Fibroblast of gingiva (primary cell): ENCODE measurements around the gene DPF3.

Experiments used
- DNase-seq: peaks from one replicate; pipeline ENCODE4 v3.0.0-alpha.2; 2011; ENCODE audit warnings: low read depth

The DPF3 gene

GRCh38 chr14:72600551-72601330, 293.2 kb downstream of the DPF3 start:
- no peak for DNase-seq

DNA sequence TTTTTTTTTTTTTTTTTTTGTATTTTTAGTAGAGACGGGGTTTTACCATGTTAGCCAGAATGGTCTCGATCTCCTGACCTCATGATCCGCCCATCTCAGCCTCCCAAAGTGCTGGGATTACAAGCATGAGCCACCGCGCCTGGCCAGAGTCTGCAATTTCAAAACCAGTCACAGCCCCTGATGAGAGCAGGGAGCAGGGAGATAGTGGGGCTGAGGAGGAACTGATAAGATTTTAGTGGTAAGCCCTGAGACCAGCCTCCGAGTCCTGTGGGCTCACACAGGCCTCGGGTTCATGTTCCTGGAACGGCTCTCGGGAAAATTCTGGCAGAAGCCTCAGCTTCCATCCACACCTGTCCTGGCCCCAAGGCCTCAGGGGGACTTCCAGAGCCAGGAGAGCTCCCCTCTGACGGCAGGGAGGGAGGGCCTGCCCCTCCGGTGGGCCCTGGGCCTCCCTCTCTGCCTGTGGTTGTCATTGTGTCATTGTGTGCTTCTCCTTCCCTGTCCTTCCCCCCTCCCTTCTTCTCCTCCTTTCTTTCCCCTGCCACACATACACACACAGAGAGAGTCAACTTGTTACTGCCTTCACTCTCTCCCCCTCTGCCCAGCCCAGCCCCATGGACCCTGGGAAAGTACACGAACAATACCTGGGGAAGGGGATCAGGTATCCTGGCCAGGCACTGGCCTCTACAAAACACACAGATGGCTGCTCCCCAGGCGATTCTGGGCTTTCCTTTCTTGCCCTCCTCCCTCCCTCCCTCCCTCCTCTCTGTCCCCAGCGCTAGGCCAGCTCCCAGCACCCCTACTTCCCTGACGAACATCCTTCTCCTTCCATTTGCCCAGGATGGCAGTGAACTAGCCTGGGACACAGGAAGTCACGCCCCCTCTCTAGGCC, 294.1 kb downstream of the DPF3 start:
- no peak for DNase-seq

DNA sequence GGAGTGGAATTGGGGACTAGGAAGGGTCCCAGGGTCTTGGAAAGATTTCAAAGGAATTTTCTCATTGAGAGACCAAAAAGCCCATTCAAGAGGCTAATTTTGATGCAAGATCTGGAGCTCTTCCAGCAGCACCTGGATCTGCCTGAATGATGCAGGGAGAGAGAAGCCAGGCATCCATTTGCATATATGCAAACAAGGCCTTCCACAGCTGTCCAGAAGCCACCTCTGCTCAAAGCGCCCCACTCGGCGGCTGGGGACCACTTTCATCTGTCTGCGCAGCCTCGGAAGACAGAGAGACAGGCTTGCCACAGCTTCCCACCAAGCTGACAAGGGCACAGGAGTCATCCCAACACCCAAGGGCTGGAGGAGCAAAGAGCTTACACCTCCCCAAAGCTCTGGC, 295.6 kb downstream of the DPF3 start:
- no peak for DNase-seq

GRCh38 chr14:72597252-72598233, 296.4 kb downstream of the DPF3 start:
- DNase-seq, result no peak

DNA sequence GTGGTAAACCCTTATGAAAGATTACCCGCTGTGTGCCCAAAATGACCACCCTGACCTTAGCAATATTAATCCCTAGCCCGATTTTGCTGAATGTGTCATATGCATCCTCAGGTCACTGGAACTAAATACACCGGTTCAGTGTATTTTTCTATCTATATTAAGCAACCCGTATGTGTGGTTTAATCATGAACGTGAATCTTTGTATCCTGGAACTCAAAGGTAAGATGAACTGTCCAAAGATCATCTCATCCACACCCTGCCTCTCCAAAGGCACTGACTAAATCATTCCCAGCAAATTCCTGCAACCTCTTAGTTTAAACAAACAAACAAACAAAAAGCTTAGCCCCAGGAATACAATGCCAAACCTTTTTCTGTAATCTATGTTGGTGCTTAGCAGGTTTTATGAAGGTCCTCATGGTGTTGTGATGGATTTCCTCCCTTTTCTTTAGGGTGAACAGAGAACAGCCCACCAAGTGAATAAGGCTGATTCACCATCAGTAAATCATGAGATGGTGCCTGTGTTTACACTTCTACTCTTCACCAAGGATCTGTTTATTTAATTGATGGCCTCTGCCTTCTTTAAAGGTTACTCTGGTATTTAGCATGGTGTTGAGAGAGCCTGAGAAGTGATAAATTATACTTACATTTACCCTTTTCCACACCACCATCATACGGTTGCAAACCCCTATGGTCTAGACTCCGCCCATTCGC, 298.6 kb downstream of the DPF3 start:
- no peak for DNase-seq

GRCh38 chr14:72594099-72594901, 299.6 kb downstream of the DPF3 start:
- no peak for DNase-seq

GRCh38 chr14:72591391-72591790, 302.5 kb downstream of the DPF3 start:
- DNase-seq, result no peak

DNA sequence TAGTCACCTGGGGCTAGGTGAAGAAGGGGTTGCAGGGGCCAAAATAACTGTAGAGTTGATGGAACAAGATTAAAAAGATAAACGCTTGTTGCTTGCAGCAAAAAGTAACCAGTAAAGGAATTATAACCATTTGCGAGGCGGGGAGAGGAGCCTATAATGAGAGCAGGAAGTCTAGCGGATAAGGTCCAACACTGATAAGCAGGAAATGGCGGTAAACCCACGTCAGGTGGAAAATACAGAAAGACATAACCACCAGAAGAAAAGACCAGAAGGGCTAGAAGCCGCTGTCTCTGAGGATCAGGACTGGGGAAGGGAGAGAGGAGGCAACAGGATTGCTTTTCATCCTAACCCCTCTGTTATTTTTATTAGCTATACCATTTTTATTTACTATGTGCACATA, 303.3 kb downstream of the DPF3 start:
- DNase-seq, result no peak

GRCh38 chr14:72589652-72590051, 304.2 kb downstream of the DPF3 start:
- DNase-seq, result no peak

- no peak for DNase-seq
Measured at GRCh38 chr14:72588521-72588920, 305.4 kb downstream of the DPF3 start.

GRCh38 chr14:72583316-72584272, 310.3 kb downstream of the DPF3 start:
- DNase-seq, result no peak

GRCh38 chr14:72582582-72582981, 311.3 kb downstream of the DPF3 start:
- DNase-seq, result no peak

DNA sequence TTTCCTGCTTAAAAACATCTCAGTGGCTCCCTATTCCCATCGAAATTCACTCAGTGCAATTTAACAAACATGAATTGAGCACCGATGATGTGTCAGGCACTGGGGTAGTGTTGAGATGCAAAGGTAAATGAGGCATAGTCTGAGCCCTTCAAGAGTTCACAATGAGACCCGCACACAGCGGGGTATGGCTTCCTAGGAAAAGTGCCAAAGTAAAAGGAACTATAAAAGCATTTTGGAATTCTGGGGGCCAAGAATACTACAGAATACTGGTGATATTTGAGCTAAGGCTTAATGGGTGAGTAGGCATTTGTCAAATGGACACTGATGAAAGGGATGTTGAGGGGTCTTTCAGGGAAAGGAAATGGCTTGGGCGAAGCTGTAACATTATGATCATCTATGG, 315.4 kb downstream of the DPF3 start:
- no peak for DNase-seq

GRCh38 chr14:72577521-72577920, 316.4 kb downstream of the DPF3 start:
- no peak for DNase-seq

DNA sequence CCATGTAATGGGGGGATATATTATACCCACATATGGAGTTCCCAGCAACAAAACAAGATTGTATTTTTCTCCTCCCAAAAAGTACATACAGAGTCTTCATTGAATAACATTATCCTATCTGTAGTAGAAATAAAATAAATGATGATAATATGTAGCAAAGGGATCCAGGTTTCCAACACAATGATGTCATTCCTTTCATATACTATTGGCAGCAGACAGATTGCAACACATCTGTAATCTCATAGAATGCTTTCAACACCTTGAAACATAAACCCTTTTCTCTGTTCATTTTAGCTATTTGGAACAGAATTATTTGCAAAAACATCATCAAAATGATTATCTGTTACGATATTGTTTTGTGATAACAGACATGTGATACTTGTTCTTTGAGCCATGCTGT, 317.6 kb downstream of the DPF3 start:
- DNase-seq, result no peak

GRCh38 chr14:72574715-72575114, 319.2 kb downstream of the DPF3 start:
- no peak for DNase-seq

- DNase-seq, result no peak
Measured at GRCh38 chr14:72573725-72574417, 320.0 kb downstream of the DPF3 start.
